K562 (cell line): Measurements from ENCODE around the gene EEPD1. TPM values are rescaled to one million over a fixed set of nuclear protein-coding genes. Genes with fewer than 3 reads are reported as not detected.

Source experiments
- ATAC-seq: fragments of 200-7000 bp; cut with Tn5 transposase; 3 replicates; pipeline ENCODE4 v1.9.1; 2020; ENCODE audit warnings: moderate library complexity
- BruUV-seq: library from RNA; stranded (reverse); fragments of 400-500 nt; replicated peaks from 2 replicates; lab custom pipeline; 2021; lab: Mats Ljungman, UMichigan
- CTCF ChIA-PET: fragments of 300-600 bp; formaldehyde crosslinking; extraction: SDS; loops from one replicate; lab custom pipeline; 2021; ENCODE audit warnings: low intra/inter-chr PET ratio; lab: Yijun Ruan, JAX
- POLR2A ChIA-PET: fragments of 300-600, 350-650 bp; sonication (Branson Sonifier 250); formaldehyde crosslinking; extraction: SDS; loops from one replicate; lab custom pipeline; 2021; ENCODE audit warnings: antibody characterized with exemption, inconsistent platforms; lab: Yijun Ruan, JAX
- DNase-seq, 4 experiments: peaks; one replicate each; pipeline versions ENCODE4 v3.0.0 to v3.0.0-alpha.2; 2011 to 2018; ENCODE audit warnings: low spot score in 3 of 4, mixed read lengths in 3 of 4; ENCODE audit errors: extremely low read depth in 1 of 4
- FAIRE-seq: peaks from 2 replicates; lab custom pipeline; 2011; peaks lifted over from hg19 to GRCh38; lab: Jason Lieb, UNC
- H2AFZ ChIP-seq: 2 replicates; pipeline ENCODE4 v1.6.0; 2011; ENCODE audit warnings: low read depth, low read length, control low read depth, inconsistent platforms
- H3K27ac ChIP-seq: fragments of 200-600 bp; 3 replicates; pipeline ENCODE4 v1.8.0; 2011; ENCODE audit warnings: low read depth, mild to moderate bottlenecking, control low read depth, inconsistent platforms, low read length, moderate library complexity, mixed read lengths; ENCODE audit errors: extremely low read depth
- H3K27me3 ChIP-seq, 2 experiments: fragments of 300-600 bp in 1 of 2; 2 replicates in 1 of 2; 3 replicates in 1 of 2; pipeline versions ENCODE4 v1.6.0 to v1.8.0; 2011; ENCODE audit warnings: inconsistent platforms in 2 of 2, low read length in 2 of 2, mild to moderate bottlenecking in 1 of 2, mixed read lengths in 1 of 2, moderate library complexity in 1 of 2; ENCODE audit not compliant: control insufficient read depth in 2 of 2, insufficient read depth in 2 of 2
- H3K36me3 ChIP-seq: fragments of 300-600 bp; 3 replicates; pipeline ENCODE4 v1.8.0; 2011; ENCODE audit warnings: mild to moderate bottlenecking, low read length, inconsistent platforms; ENCODE audit not compliant: control insufficient read depth, insufficient read depth
- H3K4me1 ChIP-seq, 2 experiments: fragments of 200-600 bp in 1 of 2; replicated peaks in 1 of 2; 2 replicates in 1 of 2; 3 replicates in 1 of 2; pipeline versions ENCODE4 v1.5.1 to v1.8.0; 2011; ENCODE audit warnings: inconsistent platforms in 2 of 2, low read length in 2 of 2, mild to moderate bottlenecking in 1 of 2, mixed read lengths in 1 of 2, moderate library complexity in 1 of 2; ENCODE audit not compliant: control insufficient read depth in 2 of 2, insufficient read depth in 2 of 2
- H3K4me2 ChIP-seq: 2 replicates; pipeline ENCODE4 v1.6.1; 2011; ENCODE audit warnings: low read length, control low read depth, inconsistent platforms, mixed read lengths; ENCODE audit not compliant: insufficient read depth
- H3K4me3 ChIP-seq: fragments of 200-600 bp; sonication (generic), shearing (Covaris generic); 2 replicates; pipeline ENCODE4 v1.5.1; 2016; ENCODE audit warnings: control low read depth, inconsistent platforms
- H3K79me2 ChIP-seq: fragments of 200-600 bp; 3 replicates; pipeline ENCODE4 v1.8.0; 2011; ENCODE audit warnings: low read length, inconsistent platforms; ENCODE audit not compliant: control insufficient read depth, insufficient read depth
- H3K9ac ChIP-seq, 2 experiments: 2 replicates each; pipeline versions ENCODE4 v1.6.0 to v1.6.1; 2011; ENCODE audit warnings: low read depth in 2 of 2, low read length in 2 of 2, control low read depth in 1 of 2, inconsistent platforms in 1 of 2, mild to moderate bottlenecking in 1 of 2, mixed read lengths in 1 of 2; ENCODE audit not compliant: insufficient read depth in 1 of 2
- H3K9me1 ChIP-seq: one replicate; pipeline ENCODE4 v1.6.0; 2011; ENCODE audit warnings: inconsistent platforms, mild to moderate bottlenecking, low read length, moderate library complexity; ENCODE audit not compliant: control insufficient read depth, insufficient read depth
- H3K9me3 ChIP-seq: replicated peaks from 2 replicates; pipeline ENCODE4 v1.5.1; 2011; ENCODE audit warnings: low read depth, low read length, inconsistent platforms; ENCODE audit not compliant: control insufficient read depth, insufficient read depth
- H4K20me1 ChIP-seq: replicated peaks from 2 replicates; pipeline ENCODE4 v1.6.1; 2011; ENCODE audit warnings: low read length, inconsistent platforms, mixed read lengths; ENCODE audit not compliant: control insufficient read depth, insufficient read depth
- ARID1B ChIP-seq: fragments of 450-650 bp; IDR thresholded peaks from 2 replicates; pipeline ENCODE4 v1.6.1; 2016; ENCODE audit warnings: antibody characterized with exemption, mild to moderate bottlenecking, inconsistent platforms
- BRD9 ChIP-seq: fragments of 450-650 bp; IDR thresholded peaks from 2 replicates; pipeline ENCODE4 v1.6.1; 2018; ENCODE audit warnings: low read depth; ENCODE audit not compliant: partially characterized antibody
- CBFA2T3 ChIP-seq: fragments of 450-650 bp; IDR thresholded peaks from 2 replicates; pipeline ENCODE4 v1.6.1; 2017
- CTBP1 ChIP-seq: fragments of 450-650 bp; IDR thresholded peaks from 2 replicates; pipeline ENCODE4 v1.6.1; 2016; ENCODE audit warnings: borderline replicate concordance
- EGR1 ChIP-seq: fragments of 450-650 bp; conservative IDR thresholded peaks from 2 replicates; pipeline ENCODE4 v1.6.1; 2017; ENCODE audit warnings: mild to moderate bottlenecking
- FOSL1 ChIP-seq: fragments of 200-800 bp; sonication (Bioruptor generic); conservative IDR thresholded peaks from 2 replicates; pipeline ENCODE4 v1.6.1; 2016; ENCODE audit warnings: missing genetic modification characterization, missing compliant biosample characterization
- JUND ChIP-seq, 2 experiments: IDR thresholded peaks; 2 replicates in 1 of 2; 3 replicates in 1 of 2; pipeline ENCODE4 v1.6.1; 2011; ENCODE audit warnings: borderline replicate concordance in 2 of 2, low read depth in 2 of 2, low read length in 2 of 2, improper control_type of control experiment in 1 of 2, missing biosample characterization in 1 of 2, missing genetic modification characterization in 1 of 2, missing genetic modification reagents in 1 of 2
- KDM1A ChIP-seq, 2 experiments: fragments of 450-650 bp; IDR thresholded peaks; 2 replicates each; pipeline ENCODE4 v1.6.1; 2016; ENCODE audit warnings: mild to moderate bottlenecking in 2 of 2
- STAT5A ChIP-seq: IDR thresholded peaks from 2 replicates; pipeline ENCODE4 v1.6.1; 2012; ENCODE audit warnings: low read length, inconsistent platforms, borderline replicate concordance
- YBX1 ChIP-seq: fragments of 450-650 bp; IDR thresholded peaks from 2 replicates; pipeline ENCODE4 v1.7.1; 2016; ENCODE audit warnings: mild to moderate bottlenecking
- ZNF354B ChIP-seq: fragments of 250-450 bp; sonication (Bioruptor Pico); IDR thresholded peaks from 2 replicates; pipeline ENCODE4 v1.4.0; 2020
- WGBS: fragments of 100-300 bp; shearing (Covaris generic); methylation state at CpG from one replicate; pipeline ENCODE4 v1.1.6; 2016; ENCODE audit warnings: low coverage, mixed read lengths; ENCODE audit not compliant: insufficient coverage; ENCODE audit errors: missing lambda C conversion rate; 5-methylcytosine and 5-hydroxymethylcytosine counted together
- in situ Hi-C: fragments of 300-500 bp; cut with MboI; formaldehyde crosslinking; loops from 4 replicates; pipeline ENCODE4 v1.15.0; 2018; ENCODE audit warnings: inconsistent platforms, mixed read lengths
- intact Hi-C: fragments of 100-400 bp; cut with micrococcal nuclease; formaldehyde crosslinking; loops from 2 replicates; pipeline ENCODE4 v1.14.2; 2022
- polyA plus RNA-seq, 8 experiments: library from polyadenylated mRNA; depleted of rRNA in 4 of 8; stranded (reverse) in 5 of 8; unstranded in 3 of 8; fragments of >200 nt; fragmentation: Nextera tagmentation in 2 of 8; fragmentation: Illumina TruSeq in 1 of 8; extraction: Ambion mirVana in 2 of 8; extraction: Trizol in 1 of 8; gene quantifications; 2 replicates each; pipeline versions ENCODE4 v1.2.1 to v1.2.3, GENCODE V29; 2011 to 2014; ENCODE audit warnings: inconsistent platforms in 1 of 8, missing spikeins in 1 of 8
- total RNA-seq, 7 experiments: library from RNA; depleted of rRNA in 6 of 7; stranded (reverse); fragments of >200 nt in 6 of 7; fragmentation: Illumina TruSeq in 2 of 7; extraction: Trizol in 2 of 7; gene quantifications; 2 replicates each; pipeline versions ENCODE4 v1.2.1 to v1.2.3, GENCODE V29; 2011 to 2021; ENCODE audit warnings: low replicate concordance in 1 of 7
- TF ChIP-seq, protein P1 (sequence below), 2 experiments: fragments of 450-650 bp in 1 of 2; sonication (generic) in 1 of 2; formaldehyde crosslinking in 1 of 2; IDR thresholded peaks in 1 of 2; conservative IDR thresholded peaks in 1 of 2; 2 replicates each; pipeline versions ENCODE4 v1.6.1 to v1.8.1; 2016 to 2023; ENCODE audit warnings: mild to moderate bottlenecking in 2 of 2, moderate library complexity in 2 of 2, inconsistent platforms in 1 of 2, missing genetic modification reagents in 1 of 2

The EEPD1 gene
- total and polyA plus RNA-seq, 9 of the 15 experiments (the other 6 are each of a cell fraction or from before 2014, with no cell fraction given) = 0.01 to 1.5 (median 0.74) TPM; not detected in 1

DNA sequence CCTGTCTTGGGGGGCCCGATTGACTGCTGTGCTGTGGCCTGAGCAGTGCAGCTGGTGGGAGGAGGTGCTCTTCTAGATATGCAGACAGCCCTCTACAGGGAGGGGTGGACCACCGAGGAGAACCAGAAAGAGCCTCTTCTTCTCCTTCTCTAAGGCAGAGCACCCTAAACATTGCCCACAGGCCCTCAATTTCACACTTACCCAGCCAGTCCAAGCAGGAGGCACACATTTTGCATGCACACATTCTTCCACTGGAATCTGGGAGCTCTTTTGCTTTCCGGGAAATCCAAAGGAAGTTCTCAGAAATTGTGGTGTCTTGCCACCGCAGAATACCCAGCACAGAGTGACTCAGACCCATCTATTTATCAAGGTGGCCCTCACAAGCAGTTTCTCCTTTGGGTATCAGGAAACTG is 45.8 kb downstream of the EEPD1 start:
- Histone ChIP-seq H3K36me3 (no peaks in the 10 kb centered on the region), H3K4me1 (peaks cover 0 to 10% of the 10 kb centered on the region in 2 experiments; a peak in 4 of 5 replicates), H3K9me3 (no peaks in the 10 kb centered on the region), H3K9me1 (no peaks in the 10 kb centered on the region), H3K27me3 (peaks cover 4 to 21% of the 10 kb centered on the region in 2 experiments), H2AFZ (no peak overlapping the region), H3K27ac (no peak overlapping the region), H3K79me2 (no peaks in the 10 kb centered on the region), H3K4me3 (no peak overlapping the region), H4K20me1 (no peaks in the 10 kb centered on the region), H3K4me2 (no peak overlapping the region), H3K9ac (no peak overlapping the region; a peak in 1 of 4 replicates)
- WGBS = 0% methylated on average over 4 of the region's 4 CpGs
- DNase-seq (peak in 2 of 4 experiments; percentile 19 to 40), FAIRE-seq (no peak), ATAC-seq (no peak; the same call in 2 of the 3 replicates)
- no TSS peak for BruUV-seq
- TF ChIP-seq CBFA2T3 (peak; percentile 24), YBX1 (no peak), CTBP1 (peak; percentile 43; the same call in 1 of the 2 replicates), ZNF354B (CRISPR knock-in tag) (no peak), BRD9 (no peak), EGR1 (no peak), FOSL1 (tag) (peak; percentile 81), KDM1A (IDR thresholded peaks at IDR 0.05) (0 out of 4 replicates have a peak, but pooled peaks of 1 of the 2 experiments have one; percentile 25), JUND (IDR thresholded peaks at IDR 0.05; ENCODE audit: borderline replicate concordance, low read depth, low read length) (peak; percentile 61; the same call in 1 of the 2 replicates), JUND (tag; IDR thresholded peaks at IDR 0.05; ENCODE audit: borderline replicate concordance, low read depth, low read length) (peak; percentile 52; the same call in 1 of the 3 replicates), ARID1B (peak; percentile 29), STAT5A (peak; percentile 36; the same call in 1 of the 2 replicates)
- TF ChIP-seq, protein P1, sequence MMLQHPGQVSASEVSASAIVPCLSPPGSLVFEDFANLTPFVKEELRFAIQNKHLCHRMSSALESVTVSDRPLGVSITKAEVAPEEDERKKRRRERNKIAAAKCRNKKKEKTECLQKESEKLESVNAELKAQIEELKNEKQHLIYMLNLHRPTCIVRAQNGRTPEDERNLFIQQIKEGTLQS (IDR thresholded peaks at IDR 0.05) = peak; percentile 23; the same call in 1 of the 2 replicates
- TF ChIP-seq, protein P1 (CRISPR knock-in tag; conservative IDR thresholded peaks at IDR 0.05) = no peak
- in situ Hi-C loops = no loop called here
- intact Hi-C loops = no loop called here
- POLR2A ChIA-PET = interaction anchor here (0.6 kb wide), 1 partner anchor 144 kb away, joined by 3 read pairs; no protein-coding TSS in a partner anchor
- CTCF ChIA-PET = no interaction called here
